H1 (cell line): ENCODE measurements around the gene DOK7. TPM values are rescaled to one million over a fixed set of nuclear protein-coding genes. Genes with fewer than 3 reads are reported as not detected.

ENCODE experiments used
- CTCF ChIA-PET: fragments of 300-600 bp; sonication (Branson Sonifier 250); formaldehyde crosslinking; loops from one replicate; lab custom pipeline; 2021; ENCODE audit not compliant: partially characterized antibody; lab: Charles Lee
- POLR2A ChIA-PET: fragments of 300-600 bp; sonication (Branson Sonifier 250); formaldehyde crosslinking; loops from one replicate; lab custom pipeline; 2021; ENCODE audit warnings: inconsistent platforms; ENCODE audit not compliant: partially characterized antibody; lab: Charles Lee
- DNase-seq, 2 experiments: peaks; one replicate each; pipeline versions ENCODE4 v3.0.0 to v3.0.0-alpha.2; 2010 to 2022; ENCODE audit warnings: low spot score in 2 of 2, low read depth in 1 of 2, mixed read lengths in 1 of 2
- FAIRE-seq: peaks from 2 replicates; lab custom pipeline; 2011; peaks lifted over from hg19 to GRCh38; lab: Jason Lieb, UNC
- H2AFZ ChIP-seq: 2 replicates; pipeline ENCODE4 v1.8.1; 2012; ENCODE audit warnings: low read length, inconsistent platforms
- H2AK5ac ChIP-seq: 2 replicates; pipeline ENCODE4 v1.6.1; 2013; ENCODE audit warnings: low read depth, low read length
- H2BK120ac ChIP-seq: replicated peaks from 2 replicates; pipeline ENCODE3; 2013; ENCODE audit warnings: low read depth, low read length, inconsistent platforms
- H2BK12ac ChIP-seq: 2 replicates; pipeline ENCODE4 v1.6.1; 2013; ENCODE audit warnings: low read depth, low read length
- H2BK15ac ChIP-seq: 2 replicates; pipeline ENCODE4 v1.6.1; 2013; ENCODE audit warnings: low read length
- H2BK20ac ChIP-seq: 2 replicates; pipeline ENCODE4 v1.6.1; 2013; ENCODE audit warnings: low read length
- H2BK5ac ChIP-seq: 2 replicates; pipeline ENCODE4 v1.6.1; 2013; ENCODE audit warnings: low read depth, low read length
- H3K14ac ChIP-seq: 2 replicates; pipeline ENCODE4 v1.6.1; 2013; ENCODE audit warnings: inconsistent platforms; ENCODE audit not compliant: insufficient read length
- H3K18ac ChIP-seq: 2 replicates; pipeline ENCODE4 v1.6.1; 2013; ENCODE audit warnings: low read length; ENCODE audit errors: extremely low read depth
- H3K23ac ChIP-seq: 2 replicates; pipeline ENCODE4 v1.6.1; 2013; ENCODE audit warnings: inconsistent platforms; ENCODE audit not compliant: insufficient read length
- H3K23me2 ChIP-seq: 2 replicates; pipeline ENCODE4 v1.6.1; 2013; ENCODE audit warnings: low read depth, low read length
- H3K27ac ChIP-seq: 2 replicates; pipeline ENCODE4 v1.6.1; 2011; ENCODE audit warnings: low read depth, low read length, inconsistent platforms
- H3K27me3 ChIP-seq, 4 experiments: replicated peaks in 1 of 4; 1 replicate in 1 of 4; 2 replicates in 3 of 4; pipeline versions ENCODE4 v1.6.1 to v1.8.1; 2011 to 2013; ENCODE audit warnings: low read length in 3 of 4, mild to moderate bottlenecking in 3 of 4, inconsistent platforms in 2 of 4, mixed read lengths in 2 of 4, moderate library complexity in 1 of 4; ENCODE audit not compliant: control insufficient read depth in 3 of 4, insufficient read depth in 3 of 4; ENCODE audit errors: extremely low read depth in 1 of 4
- H3K36me3 ChIP-seq, 4 experiments: 2 replicates each; pipeline versions ENCODE4 v1.6.1 to v1.8.1; 2011 to 2013; ENCODE audit warnings: mild to moderate bottlenecking in 4 of 4, low read length in 3 of 4, moderate library complexity in 2 of 4, control low read depth in 1 of 4, inconsistent platforms in 1 of 4; ENCODE audit not compliant: insufficient read depth in 4 of 4, control insufficient read depth in 2 of 4
- H3K4ac ChIP-seq: replicated peaks from 2 replicates; pipeline ENCODE3; 2013; ENCODE audit warnings: low read length, low read depth, mixed read lengths, inconsistent platforms; ENCODE audit not compliant: insufficient read length
- H3K4me1 ChIP-seq, 4 experiments: replicated peaks in 1 of 4; 1 replicate in 1 of 4; 2 replicates in 3 of 4; pipeline versions ENCODE4 v1.6.1 to v1.8.1; 2011 to 2013; ENCODE audit warnings: low read length in 3 of 4, inconsistent platforms in 2 of 4, mixed read lengths in 1 of 4; ENCODE audit not compliant: insufficient read depth in 4 of 4, control insufficient read depth in 3 of 4
- H3K4me2 ChIP-seq, 2 experiments: 2 replicates each; pipeline versions ENCODE4 v1.6.1 to v1.8.1; 2011 to 2013; ENCODE audit warnings: low read depth in 2 of 2, low read length in 2 of 2, control low read depth in 1 of 2, inconsistent platforms in 1 of 2, mild to moderate bottlenecking in 1 of 2; ENCODE audit not compliant: insufficient read depth in 1 of 2
- H3K4me3 ChIP-seq, 4 experiments: fragments of 200-600, 300-600 bp in 1 of 4; sonication (generic), shearing (Covaris generic), sonication (Bioruptor Twin) in 1 of 4; 2 replicates each; pipeline versions ENCODE4 v1.5.1 to v1.8.1; 2011 to 2016; ENCODE audit warnings: low read length in 4 of 4, low read depth in 3 of 4, control low read depth in 2 of 4, inconsistent platforms in 2 of 4, mild to moderate bottlenecking in 2 of 4, mixed read lengths in 1 of 4, moderate library complexity in 1 of 4; ENCODE audit not compliant: insufficient read depth in 2 of 4; ENCODE audit errors: extremely low read depth in 1 of 4
- H3K56ac ChIP-seq: replicated peaks from 2 replicates; pipeline ENCODE3; 2013; ENCODE audit warnings: low read depth, mild to moderate bottlenecking, mixed read lengths, low read length, inconsistent platforms; ENCODE audit not compliant: insufficient read length
- H3K79me1 ChIP-seq: 2 replicates; pipeline ENCODE4 v1.6.1; 2013; ENCODE audit warnings: low read depth, low read length, control low read depth
- H3K79me2 ChIP-seq, 2 experiments: 2 replicates each; pipeline versions ENCODE4 v1.6.1 to v1.8.1; 2012 to 2013; ENCODE audit warnings: low read length in 2 of 2, mild to moderate bottlenecking in 2 of 2, inconsistent platforms in 1 of 2; ENCODE audit not compliant: insufficient read depth in 2 of 2, control insufficient read depth in 1 of 2
- H3K9ac ChIP-seq, 4 experiments: replicated peaks in 1 of 4; 1 replicate in 1 of 4; 2 replicates in 3 of 4; pipeline versions ENCODE4 v1.6.1 to v1.8.1; 2011 to 2013; ENCODE audit warnings: low read depth in 3 of 4, low read length in 3 of 4, control low read depth in 2 of 4, mild to moderate bottlenecking in 2 of 4, moderate library complexity in 2 of 4, inconsistent platforms in 1 of 4; ENCODE audit errors: extremely low read depth in 1 of 4
- H3K9me3 ChIP-seq, 2 experiments: 2 replicates each; pipeline versions ENCODE4 v1.6.1 to v1.8.1; 2012 to 2013; ENCODE audit warnings: mild to moderate bottlenecking in 2 of 2, moderate library complexity in 2 of 2, control low read depth in 1 of 2, inconsistent platforms in 1 of 2, low read depth in 1 of 2, low read length in 1 of 2, mixed read lengths in 1 of 2; ENCODE audit not compliant: insufficient read depth in 2 of 2
- H4K20me1 ChIP-seq, 2 experiments: replicated peaks in 1 of 2; 2 replicates each; pipeline versions ENCODE3 to v1.8.1; 2011 to 2013; ENCODE audit warnings: inconsistent platforms in 2 of 2, low read length in 2 of 2, mild to moderate bottlenecking in 1 of 2; ENCODE audit not compliant: insufficient read depth in 2 of 2, control insufficient read depth in 1 of 2
- H4K5ac ChIP-seq: 2 replicates; pipeline ENCODE4 v1.6.1; 2013; ENCODE audit warnings: low read length, low read depth, mixed read lengths, inconsistent platforms; ENCODE audit not compliant: insufficient read length
- H4K8ac ChIP-seq: 2 replicates; pipeline ENCODE4 v1.8.0; 2013; ENCODE audit warnings: mild to moderate bottlenecking, moderate library complexity, low read length, inconsistent platforms; ENCODE audit not compliant: insufficient read depth; ENCODE audit errors: extremely low read depth
- H4K91ac ChIP-seq: replicated peaks from 2 replicates; pipeline ENCODE3; 2013; ENCODE audit warnings: low read length, mixed read lengths, inconsistent platforms; ENCODE audit not compliant: insufficient read length
- BCL11A ChIP-seq, 2 experiments: IDR thresholded peaks; one replicate each; pipeline ENCODE4 v1.6.1; 2011; ENCODE audit warnings: low read depth in 2 of 2, low read length in 2 of 2, mild to moderate bottlenecking in 2 of 2
- MAFK ChIP-seq: IDR thresholded peaks from 2 replicates; pipeline ENCODE4 v1.6.1; 2012; ENCODE audit warnings: low read depth, mild to moderate bottlenecking, improper control_type of control experiment, low read length
- POLR2A ChIP-seq, 2 experiments: IDR thresholded peaks; 1 replicate in 1 of 2; 2 replicates in 1 of 2; pipeline ENCODE4 v1.6.1; 2011; ENCODE audit warnings: low read depth in 2 of 2, low read length in 2 of 2, mild to moderate bottlenecking in 2 of 2; ENCODE audit errors: control extremely low read depth in 1 of 2
- RNF2 ChIP-seq: fragments of 200-900, 300-1000 bp; sonication (generic); IDR thresholded peaks from 2 replicates; pipeline ENCODE4 v1.7.1; 2016; ENCODE audit warnings: borderline replicate concordance, low read depth, mild to moderate bottlenecking, antibody characterized with exemption, low read length; ENCODE audit not compliant: poor library complexity, severe bottlenecking; ENCODE audit errors: missing control alignments
- TAF1 ChIP-seq: IDR thresholded peaks from 2 replicates; pipeline ENCODE4 v1.6.1; 2011; ENCODE audit warnings: mild to moderate bottlenecking, low read depth, low read length
- TEAD4 ChIP-seq: IDR thresholded peaks from 2 replicates; pipeline ENCODE4 v1.6.1; 2012; ENCODE audit warnings: low read depth, low read length, inconsistent platforms, mixed read lengths
- ZNF274 ChIP-seq: IDR thresholded peaks from 2 replicates; pipeline ENCODE4 v1.7.0; 2012; ENCODE audit warnings: low read length, borderline replicate concordance; ENCODE audit errors: extremely low read depth
- WGBS, 2 experiments: shearing (Covaris generic) in 1 of 2; methylation state at CpG; one replicate each; pipeline versions ENCODE4 v1.1.6 to v1.1.7; 2013 to 2015; ENCODE audit warnings: low lambda C conversion rate in 2 of 2, mixed read lengths in 2 of 2, inconsistent platforms in 1 of 2, low coverage in 1 of 2, missing lambda C conversion rate in 1 of 2; ENCODE audit not compliant: insufficient replicate concordance in 2 of 2, insufficient coverage in 1 of 2, insufficient read length in 1 of 2; ENCODE audit errors: extremely low coverage in 1 of 2, missing lambda C conversion rate in 1 of 2; 5-methylcytosine and 5-hydroxymethylcytosine counted together
- polyA plus RNA-seq, 7 experiments: library from polyadenylated mRNA; depleted of rRNA in 3 of 7; stranded (reverse) in 5 of 7; unstranded in 2 of 7; fragments of >200 nt in 5 of 7; fragments of 200-250 nt in 2 of 7; gene quantifications; 1 replicate in 5 of 7; 2 replicates in 1 of 7; 4 replicates in 1 of 7; pipeline versions ENCODE4 v1.2.1 to v1.2.3, GENCODE V29; 2011 to 2013; ENCODE audit warnings: missing spikeins in 2 of 7, mixed read lengths in 2 of 7
- total RNA-seq: library from RNA; stranded (reverse); fragmentation: NEBNext Ultra II Directional; extraction: Animal tissue kit (Norgen Biotek cat#: 25700); gene quantifications from 2 replicates; pipeline ENCODE4 v1.2.1, GENCODE V29; 2021
- TF ChIP-seq, protein P1 (sequence below): IDR thresholded peaks from 2 replicates; pipeline ENCODE4 v1.6.1; 2011; ENCODE audit warnings: low read length, improper control_type of control experiment

The DOK7 gene
- total and polyA plus RNA-seq, 2 of the 8 experiments (the other 6 are each of a cell fraction or from before 2014, with no cell fraction given): 0.32 TPM; not detected in 1

DNA sequence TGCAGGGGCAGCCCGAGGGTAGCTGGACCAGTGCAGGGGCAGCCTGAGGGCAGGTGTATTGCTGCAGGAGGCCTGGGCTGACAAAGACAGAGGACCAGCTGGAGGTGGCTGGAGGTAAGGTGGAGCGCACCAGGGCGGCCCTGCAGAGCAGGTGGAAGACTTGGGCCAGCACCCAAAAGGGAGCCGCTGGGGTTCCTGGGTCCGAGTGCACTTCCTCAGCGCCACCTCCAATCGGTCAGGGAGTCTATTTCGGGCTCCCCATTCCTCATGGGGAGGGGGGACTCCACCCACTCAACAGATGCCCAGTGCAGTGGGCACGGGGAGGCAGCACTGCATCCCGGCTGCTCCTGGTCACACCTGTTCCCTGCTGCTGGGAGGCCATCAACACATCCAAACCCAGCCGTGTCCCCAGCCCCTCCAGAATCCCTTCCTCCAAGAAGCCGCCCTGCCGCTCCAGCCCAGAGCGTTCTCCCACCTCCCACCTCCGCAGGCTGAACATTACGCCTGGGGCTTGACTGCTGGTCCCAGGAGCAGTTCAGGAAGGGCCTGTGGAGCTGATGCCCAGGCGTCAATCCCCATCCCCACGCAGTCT is 67.7 kb downstream of the DOK7 start:
- Histone ChIP-seq H3K79me2 (peaks cover 0 to 35% of the 10 kb centered on the region in 2 experiments; a peak in 1 of 4 replicates), H3K9me3 (no peaks in the 10 kb centered on the region), H2AFZ (no peak overlapping the region), H4K5ac (no peak overlapping the region), H3K4me3 (peak overlapping the region; percentile 67 to 88 (median 83); a peak in 5 of 8 replicates), H2BK120ac (no peak overlapping the region), H2BK20ac (no peak overlapping the region), H4K20me1 (peaks cover 27 to 47% of the 10 kb centered on the region in 2 experiments), H3K56ac (no peak overlapping the region), H3K79me1 (peaks cover 20% of the 10 kb centered on the region), H2AK5ac (no peak overlapping the region), H4K8ac (no peak overlapping the region), H3K4me1 (peaks cover 3 to 18% (median 12%) of the 10 kb centered on the region in 4 experiments), H3K23ac (no peak overlapping the region), H3K14ac (no peak overlapping the region), H3K23me2 (peaks cover 12% of the 10 kb centered on the region), H3K4me2 (peak overlapping the region; percentile 92 to 96), H2BK5ac (no peak overlapping the region), H2BK12ac (no peak overlapping the region), H3K27ac (no peak overlapping the region), H3K27me3 (peaks cover 1 to 18% (median 13%) of the 10 kb centered on the region in 4 experiments; a peak in 5 of 7 replicates), H4K91ac (no peak overlapping the region), H3K9ac (no peak overlapping the region), H3K36me3 (peaks cover 0 to 4% (median 1%) of the 10 kb centered on the region in 4 experiments; a peak in 1 of 8 replicates), H2BK15ac (no peak overlapping the region), H3K4ac (no peak overlapping the region), H3K18ac (no peak overlapping the region)
- 91% methylated on average over 15 of the region's 18 CpGs; no CpG with 5 or more reads in 1 of the 2 experiments for WGBS, 2 experiments
- no peak for DNase-seq
- TF ChIP-seq BCL11A (IDR thresholded peaks at IDR 0.05; ENCODE audit: low read depth in 2 of 2, low read length in 2 of 2): no peak
- TF ChIP-seq POLR2A (IDR thresholded peaks at IDR 0.05; ENCODE audit: control extremely low read depth in 1 of 2, low read depth in 2 of 2, low read length in 2 of 2): no peak
- TF ChIP-seq, protein P1, sequence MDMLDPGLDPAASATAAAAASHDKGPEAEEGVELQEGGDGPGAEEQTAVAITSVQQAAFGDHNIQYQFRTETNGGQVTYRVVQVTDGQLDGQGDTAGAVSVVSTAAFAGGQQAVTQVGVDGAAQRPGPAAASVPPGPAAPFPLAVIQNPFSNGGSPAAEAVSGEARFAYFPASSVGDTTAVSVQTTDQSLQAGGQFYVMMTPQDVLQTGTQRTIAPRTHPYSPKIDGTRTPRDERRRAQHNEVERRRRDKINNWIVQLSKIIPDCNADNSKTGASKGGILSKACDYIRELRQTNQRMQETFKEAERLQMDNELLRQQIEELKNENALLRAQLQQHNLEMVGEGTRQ: no peak
- TF ChIP-seq ZNF274: no peak
- TF ChIP-seq RNF2: no peak
- TF ChIP-seq TEAD4: no peak
- no peak for TF ChIP-seq MAFK
- TF ChIP-seq TAF1: no peak
- FAIRE-seq: no peak
- CTCF ChIA-PET: interaction anchor here (0.9 to 1.0 kb wide), 2 partner anchors 15 to 182 kb away, joined by 3 read pairs; no protein-coding TSS in a partner anchor
- POLR2A ChIA-PET: interaction anchor here (1.1 to 2.1 kb wide), 4 partner anchors 9 to 26 kb away, joined by 3 to 9 read pairs (median 4); no protein-coding TSS in a partner anchor
